ENCODE data around the gene PDXK. TPM values are rescaled to one million over a fixed set of nuclear protein-coding genes. Genes with fewer than 3 reads are reported as not detected.
A peak's percentile ranks its signal among the peaks of the same experiment; 100 is the strongest.

Gene PDXK
- total RNA-seq, 2 donors from 2014 or later = 33.7 to 68.9 TPM

GRCh38 chr21:43727519-43728153 is 8.7 kb downstream of the PDXK start:
- H3K36me3 ChIP-seq (replicated peaks in 1 of 2; ENCODE audit: insufficient read depth in 1 of 2, low read depth in 2 of 2) = no peaks in the 10 kb centered on the region
- no peaks in the 10 kb centered on the region for H3K9me3 ChIP-seq
- 39 to 44% methylated on average over 6 to 10 of the region's 10 CpGs for WGBS, 2 donors
- H3K27ac ChIP-seq = peak overlapping the region; percentile 44 to 85 (median 82)
- H3K27me3 ChIP-seq = no peaks in the 10 kb centered on the region
- TF ChIP-seq CTCF (IDR thresholded peaks at IDR 0.05) (no peak), POLR2A (IDR thresholded peaks at IDR 0.05) (no peak)
- peak; percentile 4 for ATAC-seq
- no peak overlapping the region for H3K4me3 ChIP-seq
- H3K4me1 ChIP-seq = peaks cover 82% of the 10 kb centered on the region
- intact Hi-C loops (cut with DNase I) = no loop called here
- peak; percentile 47 to 52 (median 48) for DNase-seq

- WGBS, 2 donors = 44 to 70% methylated on average over 5 to 7 of the region's 7 CpGs
- no peak for TF ChIP-seq POLR2A (IDR thresholded peaks at IDR 0.05)
- TF ChIP-seq CTCF (IDR thresholded peaks at IDR 0.05) = no peak
- Histone ChIP-seq H3K27me3 (no peaks in the 10 kb centered on the region), H3K4me1 (peaks cover 82% of the 10 kb centered on the region), H3K4me3 (no peak overlapping the region), H3K36me3 (replicated peaks in 1 of 2; ENCODE audit: insufficient read depth in 1 of 2, low read depth in 2 of 2) (no peaks in the 10 kb centered on the region), H3K27ac (peak overlapping the region; percentile 44 to 85 (median 82)), H3K9me3 (no peaks in the 10 kb centered on the region)
- intact Hi-C loops (cut with DNase I) = no loop called here
- DNase-seq (no peak), ATAC-seq (peak; percentile 6)
Observed at GRCh38 chr21:43728154-43728466, 9.2 kb downstream of the PDXK start.

- ATAC-seq (peak; percentile 66), DNase-seq (peak; percentile 79 to 90 (median 86))
- intact Hi-C loops (cut with DNase I) = no loop called here
- 30 to 47% methylated on average over 24 to 55 of the region's 59 CpGs for WGBS, 2 donors
- H3K36me3 ChIP-seq (replicated peaks in 1 of 2; ENCODE audit: insufficient read depth in 1 of 2, low read depth in 2 of 2) = no peaks in the 10 kb centered on the region
- peaks cover 81% of the 10 kb centered on the region for H3K4me1 ChIP-seq
- TF ChIP-seq CTCF (IDR thresholded peaks at IDR 0.05) = peak in 1 of 7 experiments; percentile 20
- TF ChIP-seq POLR2A (IDR thresholded peaks at IDR 0.05) = peak in 2 of 3 donors; percentile 55 to 63
- H3K27ac ChIP-seq = peak overlapping the region; percentile 48 to 85 (median 82)
- H3K27me3 ChIP-seq = no peaks in the 10 kb centered on the region
- H3K9me3 ChIP-seq = no peaks in the 10 kb centered on the region
- H3K4me3 ChIP-seq = no peak overlapping the region
Observed at GRCh38 chr21:43728467-43729390, 9.8 kb downstream of the PDXK start.

GRCh38 chr21:43731476-43731875 is 12.5 kb downstream of the PDXK start:
- no peak overlapping the region for H3K4me3 ChIP-seq
- no peaks in the 10 kb centered on the region for H3K36me3 ChIP-seq (replicated peaks in 1 of 2; ENCODE audit: insufficient read depth in 1 of 2, low read depth in 2 of 2)
- DNase-seq (peak in 2 of 4 donors; percentile 48 to 55), ATAC-seq (no peak)
- TF ChIP-seq POLR2A (IDR thresholded peaks at IDR 0.05) (no peak), CTCF (IDR thresholded peaks at IDR 0.05) (no peak)
- intact Hi-C loops (cut with DNase I) = no loop called here
- H3K27ac ChIP-seq = peak overlapping the region in 3 of 4 donors; percentile 31 to 55 (median 53)
- H3K4me1 ChIP-seq = peaks cover 66% of the 10 kb centered on the region
- H3K27me3 ChIP-seq = no peaks in the 10 kb centered on the region
- no peaks in the 10 kb centered on the region for H3K9me3 ChIP-seq
- WGBS, 2 donors = 39 to 73% methylated on average over 3 to 6 of the region's 6 CpGs

Measured in body of pancreas (tissue), 4 donors.